22Rv1 (cell line): ENCODE measurements around the gene TP53AIP1.

Experiments
- CTCF ChIP-seq: fragments of 450-650 bp; IDR thresholded peaks from 2 replicates; pipeline ENCODE4 v1.5.1; 2017; ENCODE audit warnings: mild to moderate bottlenecking
- ZFX ChIP-seq: fragments of 450-650 bp; IDR thresholded peaks from 2 replicates; pipeline ENCODE4 v1.6.1; 2017; ENCODE audit warnings: antibody characterized with exemption, borderline replicate concordance

DNA sequence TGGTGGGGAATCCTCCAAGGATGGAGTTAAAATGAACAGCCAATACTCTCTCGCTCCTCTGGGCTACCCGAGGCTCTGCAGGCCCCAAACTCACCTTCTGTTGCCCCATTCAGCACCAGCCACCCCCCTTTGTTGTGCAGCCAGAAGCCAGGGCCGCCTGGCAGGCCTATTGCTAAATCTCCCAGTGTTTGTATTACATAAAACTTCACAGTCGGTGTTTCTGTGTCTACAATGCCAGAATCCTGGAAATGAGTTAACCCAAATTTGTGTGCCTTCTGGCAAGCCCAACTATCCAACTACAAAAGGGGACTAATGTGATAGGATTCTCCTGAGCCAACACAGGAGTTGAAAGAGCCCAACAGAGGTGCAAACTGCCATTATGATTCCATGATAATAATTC is 42.2 kb downstream of the TP53AIP1 start:
- TF ChIP-seq CTCF (no peak), ZFX (no peak)
